ENCODE results near the gene OR1J1. TPM values are rescaled to one million over a fixed set of nuclear protein-coding genes. Genes with fewer than 3 reads are reported as not detected.

Gene OR1J1
- total and polyA plus RNA-seq, 2 of the 8 experiments (the other 6 are each of a cell fraction or from before 2014, with no cell fraction given), result not detected

GRCh38 chr9:122518841-122519240 lies 41.1 kb upstream of the OR1J1 start, which contains the start of gene OR1J4:
TSS of gene OR1J4 (plus strand) at chr9:122519141. CDS start at chr9:122519141, 0 bp downstream.
- 64% methylated on average over 4 of the region's 4 CpGs; no CpG with 5 or more reads in 1 of the 2 experiments for WGBS, 2 experiments (ENCODE audit: extremely low coverage in 1 of 2, insufficient coverage in 1 of 2, insufficient read length in 1 of 2, insufficient replicate concordance in 2 of 2, low coverage in 1 of 2, low lambda C conversion rate in 2 of 2, missing lambda C conversion rate in 1 of 2)
- TF ChIP-seq POLR2A (IDR thresholded peaks at IDR 0.05; ENCODE audit: control extremely low read depth in 1 of 2, low read depth in 2 of 2, low read length in 2 of 2) (no peak), CHD2 (IDR thresholded peaks at IDR 0.05; ENCODE audit: low read length) (no peak), SUZ12 (IDR thresholded peaks at IDR 0.05; ENCODE audit: low read length) (no peak), ASH2L (IDR thresholded peaks at IDR 0.05; ENCODE audit: low read length) (no peak), KDM5A (IDR thresholded peaks at IDR 0.05; ENCODE audit: low read length) (no peak), TAF1 (IDR thresholded peaks at IDR 0.05; ENCODE audit: low read depth, low read length) (no peak), MAFK (IDR thresholded peaks at IDR 0.05; ENCODE audit: low read depth, low read length) (no peak), KDM1A (IDR thresholded peaks at IDR 0.05; ENCODE audit: borderline replicate concordance, low read length) (no peak), RXRA (IDR thresholded peaks at IDR 0.05; ENCODE audit: insufficient read depth, low read depth, low read length) (no peak), SP1 (IDR thresholded peaks at IDR 0.05; ENCODE audit: low read depth, low read length) (no peak), JUND (IDR thresholded peaks at IDR 0.05; ENCODE audit: low read length) (no peak)
- Histone ChIP-seq H3K14ac (ENCODE audit: insufficient read length) (no peak within 1 kb of the TSS), H3K79me2 (ENCODE audit: control insufficient read depth in 1 of 2, insufficient read depth in 2 of 2, low read length in 2 of 2) (no peaks in the 10 kb centered on the region), H2AK5ac (ENCODE audit: low read depth, low read length) (no peak within 1 kb of the TSS), H3K4me1 (replicated peaks in 1 of 4; ENCODE audit: control insufficient read depth in 3 of 4, insufficient read depth in 4 of 4, low read length in 3 of 4) (no peaks in the 10 kb centered on the region), H3K23me2 (ENCODE audit: low read depth, low read length) (no peaks in the 10 kb centered on the region; the same call in 1 of the 2 replicates), H3K9me3 (ENCODE audit: insufficient read depth in 2 of 2, low read depth in 1 of 2, low read length in 1 of 2) (peaks cover 64 to 78% of the 10 kb centered on the region in 2 experiments), H3K36me3 (ENCODE audit: control insufficient read depth in 2 of 4, insufficient read depth in 4 of 4, low read length in 3 of 4) (no peaks in the 10 kb centered on the region; a peak in 2 of 8 replicates), H3K27me3 (replicated peaks in 1 of 4; ENCODE audit: control insufficient read depth in 3 of 4, extremely low read depth in 1 of 4, insufficient read depth in 3 of 4, low read length in 3 of 4) (no peaks in the 10 kb centered on the region), H2BK12ac (ENCODE audit: low read depth, low read length) (no peak within 1 kb of the TSS), H3K18ac (ENCODE audit: extremely low read depth, low read length) (no peak within 1 kb of the TSS), H3K9ac (replicated peaks in 1 of 4; ENCODE audit: extremely low read depth in 1 of 4, low read depth in 3 of 4, low read length in 3 of 4) (no peak within 1 kb of the TSS), H3K4me2 (ENCODE audit: insufficient read depth in 1 of 2, low read depth in 2 of 2, low read length in 2 of 2) (no peak within 1 kb of the TSS), H3K4me3 (ENCODE audit: extremely low read depth in 1 of 4, insufficient read depth in 2 of 4, low read depth in 3 of 4, low read length in 4 of 4) (no peak within 1 kb of the TSS), H2BK20ac (ENCODE audit: low read length) (no peak within 1 kb of the TSS), H2AFZ (ENCODE audit: low read length) (no peak within 1 kb of the TSS), H4K5ac (ENCODE audit: insufficient read length, low read depth, low read length) (no peak within 1 kb of the TSS), H4K8ac (ENCODE audit: extremely low read depth, insufficient read depth, low read length) (no peak within 1 kb of the TSS), H3K79me1 (ENCODE audit: low read depth, low read length) (no peaks in the 10 kb centered on the region), H4K20me1 (replicated peaks in 1 of 2; ENCODE audit: control insufficient read depth in 1 of 2, insufficient read depth in 2 of 2, low read length in 2 of 2) (no peaks in the 10 kb centered on the region), H4K91ac (replicated peaks; ENCODE audit: insufficient read length, low read length) (no peak within 1 kb of the TSS), H2BK15ac (ENCODE audit: low read length) (no peak within 1 kb of the TSS), H3K4ac (replicated peaks; ENCODE audit: insufficient read length, low read depth, low read length) (no peak within 1 kb of the TSS), H3K23ac (ENCODE audit: insufficient read length) (no peak within 1 kb of the TSS), H3K56ac (replicated peaks; ENCODE audit: insufficient read length, low read depth, low read length) (no peak within 1 kb of the TSS), H2BK120ac (replicated peaks; ENCODE audit: low read depth, low read length) (no peak within 1 kb of the TSS), H2BK5ac (ENCODE audit: low read depth, low read length) (no peak within 1 kb of the TSS), H3K27ac (ENCODE audit: low read depth, low read length) (no peak within 1 kb of the TSS)
- DNase-seq (ENCODE audit: low read depth in 1 of 2, low spot score in 2 of 2) (no peak), FAIRE-seq (no peak)
- ChIA-PET POLR2A (ENCODE audit: partially characterized antibody) (no interaction called here), CTCF (ENCODE audit: partially characterized antibody) (no interaction called here)
